ENCODE results near the gene KLHL24. TPM values are rescaled to one million over a fixed set of nuclear protein-coding genes. Genes with fewer than 3 reads are reported as not detected.

The KLHL24 gene
- total RNA-seq, 1 donor from 2014 or later = 97.2 TPM

DNA sequence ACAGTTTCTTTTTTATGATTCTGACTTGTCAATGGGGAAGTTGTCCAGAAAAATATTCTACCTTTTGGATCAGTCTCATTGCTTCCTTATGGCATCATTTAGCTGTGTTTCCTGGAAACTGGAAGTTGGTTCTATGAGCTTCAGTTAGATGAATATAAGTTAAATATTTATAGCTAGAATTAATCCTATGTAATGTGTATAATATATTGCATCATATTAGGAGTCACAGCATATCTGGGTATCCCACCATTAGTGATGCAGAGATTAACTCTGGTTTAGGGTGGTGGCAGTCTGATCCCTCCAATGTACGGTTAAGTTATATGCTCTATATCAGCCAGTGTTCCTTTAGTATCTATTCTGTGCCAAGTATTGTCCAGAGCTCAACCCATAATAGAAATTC lies 19.3 kb downstream of the KLHL24 start:
- H3K9me3 Mint-ChIP-seq = peaks cover 42% of the 10 kb centered on the region
- no peak overlapping the region for H3K4me3 Mint-ChIP-seq
- no peak overlapping the region for H3K27ac Mint-ChIP-seq
- H4K20me1 ChIP-seq (ENCODE audit: low read depth) = no peaks in the 10 kb centered on the region
- peaks cover 22% of the 10 kb centered on the region for H3K9me3 ChIP-seq (ENCODE audit: low read depth)
- peaks cover 44% of the 10 kb centered on the region for H3K36me3 ChIP-seq
- H3K27ac ChIP-seq = no peak overlapping the region
- H3K9ac ChIP-seq = no peak overlapping the region
- no peaks in the 10 kb centered on the region for H3K4me1 ChIP-seq
- H3F3A ChIP-seq (ENCODE audit: low read depth) = no peaks in the 10 kb centered on the region
- H3K4me3 ChIP-seq = no peak overlapping the region
- H3K27me3 Mint-ChIP-seq (ENCODE audit: insufficient read depth, low read depth) = no peaks in the 10 kb centered on the region
- H3K27me3 ChIP-seq = no peaks in the 10 kb centered on the region
- TF ChIP-seq, protein P1, sequence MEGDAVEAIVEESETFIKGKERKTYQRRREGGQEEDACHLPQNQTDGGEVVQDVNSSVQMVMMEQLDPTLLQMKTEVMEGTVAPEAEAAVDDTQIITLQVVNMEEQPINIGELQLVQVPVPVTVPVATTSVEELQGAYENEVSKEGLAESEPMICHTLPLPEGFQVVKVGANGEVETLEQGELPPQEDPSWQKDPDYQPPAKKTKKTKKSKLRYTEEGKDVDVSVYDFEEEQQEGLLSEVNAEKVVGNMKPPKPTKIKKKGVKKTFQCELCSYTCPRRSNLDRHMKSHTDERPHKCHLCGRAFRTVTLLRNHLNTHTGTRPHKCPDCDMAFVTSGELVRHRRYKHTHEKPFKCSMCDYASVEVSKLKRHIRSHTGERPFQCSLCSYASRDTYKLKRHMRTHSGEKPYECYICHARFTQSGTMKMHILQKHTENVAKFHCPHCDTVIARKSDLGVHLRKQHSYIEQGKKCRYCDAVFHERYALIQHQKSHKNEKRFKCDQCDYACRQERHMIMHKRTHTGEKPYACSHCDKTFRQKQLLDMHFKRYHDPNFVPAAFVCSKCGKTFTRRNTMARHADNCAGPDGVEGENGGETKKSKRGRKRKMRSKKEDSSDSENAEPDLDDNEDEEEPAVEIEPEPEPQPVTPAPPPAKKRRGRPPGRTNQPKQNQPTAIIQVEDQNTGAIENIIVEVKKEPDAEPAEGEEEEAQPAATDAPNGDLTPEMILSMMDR (IDR thresholded peaks at IDR 0.05) = no peak
- TF ChIP-seq EZH2phosphoT487 (IDR thresholded peaks at IDR 0.05) = no peak
- no peak overlapping the region for H3K4me2 ChIP-seq
- DNase-seq (ENCODE audit: low spot score) = no peak
- H2AFZ ChIP-seq (replicated peaks) = no peak overlapping the region
- peaks cover 59% of the 10 kb centered on the region for H3K36me3 Mint-ChIP-seq
- no peaks in the 10 kb centered on the region for H3K4me1 Mint-ChIP-seq
- H3K79me2 ChIP-seq (ENCODE audit: low read depth) = peaks cover 9% of the 10 kb centered on the region

DNA sequence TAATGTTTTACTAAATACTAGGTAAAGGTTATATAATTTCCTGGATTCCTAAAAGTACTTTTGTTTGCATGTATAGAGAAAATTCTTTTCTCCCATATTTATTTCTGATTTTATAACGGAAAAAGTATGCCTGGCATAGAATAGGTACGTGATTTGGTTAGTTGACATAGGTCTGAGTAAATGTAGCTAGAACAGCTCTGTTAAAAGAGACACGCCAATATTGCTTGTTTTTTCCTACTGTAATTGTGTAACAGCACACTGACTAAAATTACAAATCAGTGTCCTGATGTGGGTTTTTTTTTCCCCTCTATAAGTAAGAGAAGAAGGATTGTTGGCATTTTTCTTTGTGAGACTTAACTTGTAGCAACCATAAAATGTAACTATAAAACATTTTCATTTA lies 26.7 kb downstream of the KLHL24 start:
- H3K4me1 Mint-ChIP-seq = no peaks in the 10 kb centered on the region
- Histone ChIP-seq H3F3A (ENCODE audit: low read depth) (no peaks in the 10 kb centered on the region), H3K4me3 (no peak overlapping the region), H3K9me3 (ENCODE audit: low read depth) (no peaks in the 10 kb centered on the region), H3K4me1 (no peaks in the 10 kb centered on the region), H2AFZ (replicated peaks) (no peak overlapping the region), H3K27ac (no peak overlapping the region), H3K4me2 (no peak overlapping the region), H4K20me1 (ENCODE audit: low read depth) (no peaks in the 10 kb centered on the region), H3K79me2 (ENCODE audit: low read depth) (no peaks in the 10 kb centered on the region), H3K9ac (no peak overlapping the region), H3K27me3 (no peaks in the 10 kb centered on the region), H3K36me3 (peaks cover 6% of the 10 kb centered on the region)
- no peak for DNase-seq (ENCODE audit: low spot score)
- peaks cover 41% of the 10 kb centered on the region for H3K36me3 Mint-ChIP-seq
- no peak overlapping the region for H3K4me3 Mint-ChIP-seq
- no peak for TF ChIP-seq EZH2phosphoT487 (IDR thresholded peaks at IDR 0.05)
- TF ChIP-seq, protein P1 (IDR thresholded peaks at IDR 0.05) = no peak
- TF ChIP-seq EZH2 (IDR thresholded peaks at IDR 0.05) = no peak
- peaks cover 3% of the 10 kb centered on the region for H3K9me3 Mint-ChIP-seq
- H3K27me3 Mint-ChIP-seq (ENCODE audit: insufficient read depth, low read depth) = no peaks in the 10 kb centered on the region
- no peak overlapping the region for H3K27ac Mint-ChIP-seq

DNA sequence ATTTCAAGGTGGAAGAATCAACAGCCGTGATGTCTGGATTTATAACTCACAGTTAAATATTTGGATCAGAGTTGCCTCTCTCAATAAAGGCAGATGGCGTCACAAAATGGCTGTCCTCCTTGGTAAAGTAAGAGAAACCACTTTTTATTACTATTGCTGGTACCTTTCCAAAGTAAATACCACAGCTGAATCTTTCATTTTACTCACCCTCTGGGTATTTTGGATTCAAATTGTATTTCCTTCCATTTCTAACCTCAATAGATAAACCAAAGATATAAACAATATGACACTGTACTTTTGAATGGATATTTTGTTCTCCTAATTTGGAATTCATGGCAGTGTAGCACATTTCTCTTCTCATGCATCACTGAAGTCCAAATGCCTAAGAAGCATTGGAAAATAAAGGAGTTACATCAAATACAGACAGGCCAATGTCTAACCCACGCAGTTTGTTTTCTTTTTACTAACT lies 29.5 kb downstream of the KLHL24 start:
- no peaks in the 10 kb centered on the region for H3K4me1 Mint-ChIP-seq
- no peaks in the 10 kb centered on the region for H4K20me1 ChIP-seq (ENCODE audit: low read depth)
- peaks cover 3% of the 10 kb centered on the region for H3K9me3 Mint-ChIP-seq
- no peaks in the 10 kb centered on the region for H3K9me3 ChIP-seq (ENCODE audit: low read depth)
- no peak overlapping the region for H3K27ac ChIP-seq
- no peak overlapping the region for H3K4me3 Mint-ChIP-seq
- no peak overlapping the region for H3K4me3 ChIP-seq
- no peak overlapping the region for H3K9ac ChIP-seq
- H3K4me1 ChIP-seq = no peaks in the 10 kb centered on the region
- no peak overlapping the region for H2AFZ ChIP-seq (replicated peaks)
- H3K27me3 Mint-ChIP-seq (ENCODE audit: insufficient read depth, low read depth) = no peaks in the 10 kb centered on the region
- peaks cover 33% of the 10 kb centered on the region for H3K36me3 Mint-ChIP-seq
- TF ChIP-seq, protein P1 (IDR thresholded peaks at IDR 0.05) = no peak
- TF ChIP-seq EZH2phosphoT487 (IDR thresholded peaks at IDR 0.05) (no peak), EZH2 (IDR thresholded peaks at IDR 0.05) (no peak)
- no peaks in the 10 kb centered on the region for H3K79me2 ChIP-seq (ENCODE audit: low read depth)
- DNase-seq (ENCODE audit: low spot score) = no peak
- no peaks in the 10 kb centered on the region for H3K27me3 ChIP-seq
- H3K36me3 ChIP-seq = peaks cover 6% of the 10 kb centered on the region
- no peak overlapping the region for H3K4me2 ChIP-seq
- H3K27ac Mint-ChIP-seq = no peak overlapping the region
- no peaks in the 10 kb centered on the region for H3F3A ChIP-seq (ENCODE audit: low read depth)
